K562 (cell line): ENCODE measurements around the gene PHKG2.

Experiments used
- PRPF4 ChIP-seq: fragments of 200-400 bp; formaldehyde crosslinking; IDR thresholded peaks from one replicate; pipeline ENCODE4 v1.6.1; 2017; ENCODE audit warnings: low read length, low read depth, mild to moderate bottlenecking; ENCODE audit not compliant: insufficient read depth, poor library complexity, severe bottlenecking
- TCFL5 ChIP-seq: fragments of 250-450 bp; sonication (Bioruptor Pico); conservative IDR thresholded peaks from 2 replicates; pipeline ENCODE4 v1.6.1; 2021; ENCODE audit warnings: mild to moderate bottlenecking, moderate library complexity, matching md5 sums

GRCh38 chr16:30793508-30794069 is 45.4 kb downstream of the PHKG2 start:
- TF ChIP-seq PRPF4: no peak
- no peak for TF ChIP-seq TCFL5 (CRISPR knock-in tag)
